C4-2B (cell line): ENCODE results near the gene PTPN5.

Source experiments
- CTCF ChIP-seq: fragments of 450-650 bp; conservative IDR thresholded peaks from 2 replicates; pipeline ENCODE4 v1.5.1; 2017; ENCODE audit warnings: mild to moderate bottlenecking
- ZFX ChIP-seq: fragments of 450-650 bp; IDR thresholded peaks from 2 replicates; pipeline ENCODE4 v1.6.1; 2017

GRCh38 chr11:18726040-18726439 is 65.6 kb downstream of the PTPN5 start, which contains the start of gene IGSF22:
- TF ChIP-seq CTCF (no peak), ZFX (no peak)
